ENCODE data around the gene CYSLTR2. TPM values are rescaled to one million over a fixed set of nuclear protein-coding genes. Genes with fewer than 3 reads are reported as not detected.

Gene CYSLTR2
- total RNA-seq, 1 donor from 2014 or later: 2.1 TPM

DNA sequence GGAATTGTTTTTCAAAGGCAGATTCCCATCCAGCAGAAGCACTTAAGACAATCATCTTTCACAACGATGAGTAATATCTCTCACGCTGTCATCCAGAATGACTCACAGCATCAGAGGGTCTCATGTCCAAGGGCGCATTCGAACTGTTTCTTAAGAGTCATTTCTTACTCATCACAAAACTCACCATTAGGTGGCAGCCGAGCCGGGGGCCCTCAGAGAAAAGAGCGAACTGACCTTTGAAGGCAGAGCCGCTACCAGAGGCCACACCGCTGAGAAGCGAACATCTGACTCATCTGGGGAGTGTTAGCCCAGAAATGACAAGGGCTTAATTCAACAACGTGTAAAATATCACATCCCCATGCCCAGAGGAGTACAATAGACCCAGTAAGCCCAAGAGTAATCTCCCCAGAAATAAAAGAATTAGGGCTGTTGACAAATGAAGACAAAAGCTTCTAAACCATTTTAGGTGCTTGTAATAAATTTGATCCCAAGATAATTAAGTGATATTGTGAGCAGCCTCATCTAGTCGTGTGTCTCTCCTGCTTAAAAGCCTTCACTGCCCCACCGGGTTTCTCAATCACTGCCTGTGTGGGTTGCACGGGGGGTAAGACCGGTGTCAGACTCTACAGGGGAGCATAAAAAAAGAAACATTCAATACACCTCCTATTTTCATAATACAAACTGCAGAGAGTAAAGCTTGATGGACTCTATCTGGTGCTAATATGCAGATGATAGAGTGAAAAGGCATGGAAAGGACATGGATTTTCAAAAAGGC is 96.2 kb downstream of the CYSLTR2 start:
- Histone ChIP-seq H4K20me1 (ENCODE audit: insufficient read depth, low read length) (no peaks in the 10 kb centered on the region), H3K79me2 (ENCODE audit: insufficient read depth, low read length) (no peaks in the 10 kb centered on the region), H3K9ac (ENCODE audit: low read length) (peak overlapping the region; percentile 64), H3K27me3 (ENCODE audit: insufficient read depth, low read length) (no peaks in the 10 kb centered on the region), H3K4me3 (ENCODE audit: insufficient read depth, low read depth, low read length) (peak overlapping the region; percentile 3), H3K4me1 (ENCODE audit: insufficient read depth, low read length) (peaks cover 23% of the 10 kb centered on the region), H3K27ac (ENCODE audit: low read depth, low read length) (peak overlapping the region; percentile 84), H3K9me3 (ENCODE audit: insufficient read depth, low read depth, low read length) (no peaks in the 10 kb centered on the region), H3K36me3 (ENCODE audit: insufficient read depth, low read length) (no peaks in the 10 kb centered on the region), H3K4me2 (ENCODE audit: low read length) (peak overlapping the region; percentile 70), H2AFZ (ENCODE audit: low read depth, low read length) (no peak overlapping the region)
- peak; percentile 96 for DNase-seq (ENCODE audit: low read depth)
- H3K4me3 Mint-ChIP-seq (ENCODE audit: unreplicated experiment): peak overlapping the region; percentile 23
- peaks cover 26% of the 10 kb centered on the region for H3K4me1 Mint-ChIP-seq (ENCODE audit: low read depth, unreplicated experiment)
- peaks cover 1% of the 10 kb centered on the region for H3K9me3 Mint-ChIP-seq (ENCODE audit: unreplicated experiment)
- TF ChIP-seq EZH2 (IDR thresholded peaks at IDR 0.05; ENCODE audit: insufficient read depth, low read length): no peak
- TF ChIP-seq, protein P1, sequence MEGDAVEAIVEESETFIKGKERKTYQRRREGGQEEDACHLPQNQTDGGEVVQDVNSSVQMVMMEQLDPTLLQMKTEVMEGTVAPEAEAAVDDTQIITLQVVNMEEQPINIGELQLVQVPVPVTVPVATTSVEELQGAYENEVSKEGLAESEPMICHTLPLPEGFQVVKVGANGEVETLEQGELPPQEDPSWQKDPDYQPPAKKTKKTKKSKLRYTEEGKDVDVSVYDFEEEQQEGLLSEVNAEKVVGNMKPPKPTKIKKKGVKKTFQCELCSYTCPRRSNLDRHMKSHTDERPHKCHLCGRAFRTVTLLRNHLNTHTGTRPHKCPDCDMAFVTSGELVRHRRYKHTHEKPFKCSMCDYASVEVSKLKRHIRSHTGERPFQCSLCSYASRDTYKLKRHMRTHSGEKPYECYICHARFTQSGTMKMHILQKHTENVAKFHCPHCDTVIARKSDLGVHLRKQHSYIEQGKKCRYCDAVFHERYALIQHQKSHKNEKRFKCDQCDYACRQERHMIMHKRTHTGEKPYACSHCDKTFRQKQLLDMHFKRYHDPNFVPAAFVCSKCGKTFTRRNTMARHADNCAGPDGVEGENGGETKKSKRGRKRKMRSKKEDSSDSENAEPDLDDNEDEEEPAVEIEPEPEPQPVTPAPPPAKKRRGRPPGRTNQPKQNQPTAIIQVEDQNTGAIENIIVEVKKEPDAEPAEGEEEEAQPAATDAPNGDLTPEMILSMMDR (IDR thresholded peaks at IDR 0.05; ENCODE audit: insufficient read depth, low read depth, low read length): peak; percentile 59
- peak overlapping the region; percentile 85 for H3K27ac Mint-ChIP-seq (ENCODE audit: unreplicated experiment)
- peak; percentile 91 for FAIRE-seq
- no peaks in the 10 kb centered on the region for H3K36me3 Mint-ChIP-seq (ENCODE audit: low read depth, unreplicated experiment)
- H3K27me3 Mint-ChIP-seq (ENCODE audit: low read depth, unreplicated experiment): no peaks in the 10 kb centered on the region

DNA sequence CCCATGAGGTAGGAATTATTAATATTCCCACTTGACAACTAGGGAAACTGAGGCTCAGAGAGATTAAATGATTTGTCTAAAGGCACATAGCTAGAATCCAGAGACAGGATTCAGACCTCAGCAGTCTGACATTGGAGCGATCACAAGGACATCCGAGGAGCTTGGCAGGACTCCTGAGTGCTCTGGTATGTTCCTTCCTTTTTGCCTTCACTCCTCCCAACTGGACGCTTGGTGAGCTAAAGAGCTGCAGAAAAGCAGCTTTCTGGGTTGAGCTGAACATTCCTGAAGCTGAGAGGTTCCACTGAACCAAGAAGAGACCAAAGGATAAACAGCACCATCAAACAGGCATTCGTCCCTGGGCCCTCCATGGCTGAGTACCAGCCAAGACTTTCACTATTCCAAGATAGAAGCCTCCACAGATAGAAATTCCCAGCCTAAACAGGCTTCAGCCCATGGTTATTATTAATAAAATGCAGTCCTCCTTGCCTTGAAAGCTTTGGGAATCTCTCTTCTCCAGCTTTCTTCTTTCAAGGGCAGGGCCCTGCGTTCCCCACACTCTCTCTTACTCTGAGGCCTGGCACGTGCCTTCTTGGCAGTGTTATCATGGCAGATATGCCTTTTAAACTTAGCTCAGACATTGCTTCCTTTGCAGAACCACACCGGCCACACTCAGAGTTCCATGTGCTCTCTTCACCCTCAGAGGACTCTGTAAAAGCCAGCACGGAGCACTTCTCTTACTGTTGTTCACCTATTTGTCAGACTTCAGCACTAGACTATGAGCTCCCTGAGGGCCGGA is 97.1 kb downstream of the CYSLTR2 start:
- Histone ChIP-seq H3K9ac (ENCODE audit: low read length) (no peak overlapping the region), H3K4me2 (ENCODE audit: low read length) (no peak overlapping the region)
- FAIRE-seq: peak; percentile 71

DNA sequence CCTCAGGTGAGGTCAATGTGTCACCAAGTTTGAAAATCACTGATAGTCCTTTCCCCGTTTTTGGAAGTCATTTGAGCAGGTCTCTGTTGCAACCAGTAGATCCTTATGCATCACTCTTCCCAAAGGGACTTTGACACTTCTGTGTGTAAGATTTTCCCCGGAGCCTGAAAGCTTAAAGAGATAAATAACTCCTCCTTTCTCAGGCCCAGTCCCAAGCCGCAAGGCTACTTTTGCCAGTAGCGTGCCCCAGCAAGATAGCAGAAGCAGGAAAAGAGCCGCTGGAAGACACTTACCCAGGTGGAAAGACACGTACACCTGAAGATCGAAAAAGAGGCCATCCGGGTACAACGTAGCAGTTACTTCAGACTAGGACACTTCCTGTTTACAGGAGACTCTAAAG is 106.9 kb downstream of the CYSLTR2 start:
- Histone ChIP-seq H3K9me3 (ENCODE audit: insufficient read depth, low read depth, low read length) (no peaks in the 10 kb centered on the region), H2AFZ (ENCODE audit: low read depth, low read length) (no peak overlapping the region), H3K79me2 (ENCODE audit: insufficient read depth, low read length) (no peaks in the 10 kb centered on the region), H3K4me1 (ENCODE audit: insufficient read depth, low read length) (no peaks in the 10 kb centered on the region), H3K4me2 (ENCODE audit: low read length) (no peak overlapping the region), H3K27me3 (ENCODE audit: insufficient read depth, low read length) (no peaks in the 10 kb centered on the region), H3K9ac (ENCODE audit: low read length) (no peak overlapping the region), H4K20me1 (ENCODE audit: insufficient read depth, low read length) (no peaks in the 10 kb centered on the region), H3K4me3 (ENCODE audit: insufficient read depth, low read depth, low read length) (no peak overlapping the region), H3K27ac (ENCODE audit: low read depth, low read length) (no peak overlapping the region), H3K36me3 (ENCODE audit: insufficient read depth, low read length) (no peaks in the 10 kb centered on the region)
- Mint-ChIP-seq H3K9me3 (ENCODE audit: unreplicated experiment) (peaks cover 32% of the 10 kb centered on the region), H3K36me3 (ENCODE audit: low read depth, unreplicated experiment) (no peaks in the 10 kb centered on the region), H3K27me3 (ENCODE audit: low read depth, unreplicated experiment) (no peaks in the 10 kb centered on the region), H3K4me3 (ENCODE audit: unreplicated experiment) (no peak overlapping the region), H3K27ac (ENCODE audit: unreplicated experiment) (no peak overlapping the region), H3K4me1 (ENCODE audit: low read depth, unreplicated experiment) (no peaks in the 10 kb centered on the region)
- DNase-seq (ENCODE audit: low read depth) (no peak), FAIRE-seq (no peak)
- TF ChIP-seq EZH2 (IDR thresholded peaks at IDR 0.05; ENCODE audit: insufficient read depth, low read length): no peak
- TF ChIP-seq, protein P1 (IDR thresholded peaks at IDR 0.05; ENCODE audit: insufficient read depth, low read depth, low read length): no peak

More for the DNA sequence above, 97.1 kb downstream of the CYSLTR2 start:
- no peaks in the 10 kb centered on the region for H3K79me2 ChIP-seq (ENCODE audit: insufficient read depth, low read length)
- Mint-ChIP-seq H3K4me3 (ENCODE audit: unreplicated experiment) (no peak overlapping the region), H3K36me3 (ENCODE audit: low read depth, unreplicated experiment) (no peaks in the 10 kb centered on the region), H3K27me3 (ENCODE audit: low read depth, unreplicated experiment) (no peaks in the 10 kb centered on the region), H3K9me3 (ENCODE audit: unreplicated experiment) (peaks cover 10% of the 10 kb centered on the region), H3K4me1 (ENCODE audit: low read depth, unreplicated experiment) (peaks cover 26% of the 10 kb centered on the region), H3K27ac (ENCODE audit: unreplicated experiment) (no peak overlapping the region)
- no peaks in the 10 kb centered on the region for H3K9me3 ChIP-seq (ENCODE audit: insufficient read depth, low read depth, low read length)
- no peak overlapping the region for H3K27ac ChIP-seq (ENCODE audit: low read depth, low read length)
- no peaks in the 10 kb centered on the region for H3K36me3 ChIP-seq (ENCODE audit: insufficient read depth, low read length)
- peaks cover 23% of the 10 kb centered on the region for H3K4me1 ChIP-seq (ENCODE audit: insufficient read depth, low read length)
- no peaks in the 10 kb centered on the region for H4K20me1 ChIP-seq (ENCODE audit: insufficient read depth, low read length)
- no peak overlapping the region for H2AFZ ChIP-seq (ENCODE audit: low read depth, low read length)
- no peak for DNase-seq (ENCODE audit: low read depth)
- no peak overlapping the region for H3K4me3 ChIP-seq (ENCODE audit: insufficient read depth, low read depth, low read length)
- TF ChIP-seq EZH2 (IDR thresholded peaks at IDR 0.05; ENCODE audit: insufficient read depth, low read length): no peak
- no peaks in the 10 kb centered on the region for H3K27me3 ChIP-seq (ENCODE audit: insufficient read depth, low read length)
